HG03159 (cell line): ENCODE data around the gene ASCC3.

Experiments used
- ATAC-seq: cut with Tn5 transposase; IDR thresholded peaks from one replicate; pipeline ENCODE4 v1.9.1; 2021; ENCODE audit warnings: mild to moderate bottlenecking, moderate library complexity; ENCODE audit not compliant: unreplicated experiment

The ASCC3 gene

DNA sequence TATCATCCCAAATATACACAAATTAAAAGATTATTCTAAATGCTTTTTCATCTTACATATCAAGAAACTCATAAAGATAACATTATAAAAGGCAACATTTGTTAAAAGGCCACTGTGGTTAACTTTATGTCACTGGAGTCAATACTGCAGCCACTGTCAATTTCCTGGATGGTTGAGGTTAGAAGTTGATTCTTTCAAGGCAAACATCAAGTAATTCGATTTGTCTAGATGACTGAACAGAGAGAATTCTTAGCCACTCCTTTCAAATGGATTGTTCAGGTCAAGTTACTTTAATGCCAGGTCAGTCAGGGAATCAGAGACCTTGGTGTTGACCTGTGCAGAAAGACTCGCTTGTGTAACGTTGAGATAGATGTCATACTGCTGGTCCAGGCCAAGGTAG lies 372.0 kb downstream of the ASCC3 start:
- no peak for ATAC-seq

DNA sequence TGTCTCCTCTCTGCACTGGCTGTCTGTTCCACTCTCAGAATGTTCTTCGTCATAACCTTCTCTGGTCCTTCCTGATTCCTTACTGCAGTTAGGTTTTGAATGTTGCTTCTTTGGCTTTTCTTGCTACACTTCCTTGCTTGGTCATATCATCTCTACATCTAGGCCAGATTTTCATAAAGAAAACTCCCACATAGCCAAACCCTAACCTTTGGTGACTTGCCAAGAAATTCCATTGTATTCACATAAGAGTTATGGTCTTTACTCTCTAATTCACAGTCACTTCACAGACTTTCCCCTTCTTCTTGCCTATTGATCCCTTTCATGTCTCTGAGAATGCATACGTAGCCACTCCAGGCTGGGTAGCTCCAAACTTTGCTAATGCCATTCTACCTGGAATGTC lies 374.5 kb downstream of the ASCC3 start:
- ATAC-seq: no peak

DNA sequence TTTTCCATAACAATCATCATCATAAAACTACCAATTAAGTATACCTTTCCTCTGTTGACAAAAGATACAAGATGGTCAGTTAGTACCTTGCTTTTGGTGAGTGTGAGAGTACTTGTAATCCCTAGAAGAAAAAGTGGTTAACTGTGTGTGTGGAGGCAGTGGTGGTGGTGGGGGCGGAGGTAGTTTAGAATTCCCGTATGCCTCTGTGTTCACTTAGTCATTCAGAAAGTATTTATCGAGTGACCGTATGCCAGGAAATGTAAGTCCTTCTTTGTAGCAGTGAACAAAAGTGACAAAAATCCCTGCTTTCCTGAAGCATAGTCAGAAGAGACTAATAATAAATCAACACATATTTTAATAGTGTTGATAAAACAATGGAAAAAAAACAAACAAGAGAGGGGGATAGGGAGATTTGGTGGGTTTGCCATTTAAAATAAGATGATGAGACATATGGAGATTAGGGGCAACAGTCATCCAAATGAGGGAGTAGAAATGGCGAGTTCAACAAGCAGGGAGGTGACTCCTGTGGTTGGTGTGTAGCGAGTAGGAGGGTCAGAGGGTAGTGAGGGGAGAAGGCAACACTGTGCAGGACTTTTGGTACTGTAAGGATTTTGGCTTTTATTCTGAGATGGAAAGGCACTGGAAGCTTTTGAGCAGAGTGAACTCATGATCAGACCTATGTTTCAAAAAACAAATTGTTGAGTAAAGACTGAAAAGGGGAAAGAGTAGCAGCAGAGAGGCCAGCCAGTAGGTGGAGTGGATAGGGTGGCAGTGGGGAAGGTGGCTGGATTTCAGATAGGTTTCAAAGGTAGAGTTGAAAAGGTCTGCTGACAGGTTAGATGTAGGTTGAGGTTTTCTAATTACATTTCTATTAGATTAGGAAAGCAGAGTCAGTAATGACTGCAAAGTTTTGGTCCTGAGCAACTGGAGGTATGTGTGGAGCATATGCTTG lies 376.1 kb downstream of the ASCC3 start:
- no peak for ATAC-seq

DNA sequence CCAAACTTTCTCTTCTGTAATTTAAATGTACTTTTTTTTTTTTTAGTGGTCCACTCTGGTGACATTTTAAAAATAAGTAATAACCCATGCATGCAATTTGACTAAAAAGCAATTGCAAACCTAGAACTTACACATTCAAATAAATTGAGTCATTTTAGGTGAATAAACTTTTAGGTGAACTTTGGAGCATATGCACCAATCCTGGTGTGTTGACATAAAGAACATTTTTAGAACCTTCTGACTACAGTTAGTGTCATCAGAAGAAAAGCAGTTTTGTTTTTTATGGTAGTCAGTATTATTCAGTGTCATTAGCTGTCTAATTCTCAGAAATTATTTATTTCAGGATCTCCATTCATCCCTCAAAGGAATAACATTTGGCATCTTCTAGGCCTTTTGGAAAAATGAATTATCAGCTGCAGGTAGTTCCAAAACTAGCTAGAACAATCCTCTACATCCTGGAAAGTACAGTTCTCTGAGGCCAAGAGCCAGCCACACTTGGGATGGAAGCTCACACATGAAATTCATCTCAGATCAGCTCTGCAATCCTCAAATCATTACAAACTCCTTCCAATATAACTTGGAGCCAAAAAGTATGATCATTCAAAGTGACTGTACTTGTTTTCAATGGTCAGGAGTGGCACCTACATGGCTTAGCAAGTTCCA lies 378.0 kb downstream of the ASCC3 start:
- ATAC-seq: no peak

DNA sequence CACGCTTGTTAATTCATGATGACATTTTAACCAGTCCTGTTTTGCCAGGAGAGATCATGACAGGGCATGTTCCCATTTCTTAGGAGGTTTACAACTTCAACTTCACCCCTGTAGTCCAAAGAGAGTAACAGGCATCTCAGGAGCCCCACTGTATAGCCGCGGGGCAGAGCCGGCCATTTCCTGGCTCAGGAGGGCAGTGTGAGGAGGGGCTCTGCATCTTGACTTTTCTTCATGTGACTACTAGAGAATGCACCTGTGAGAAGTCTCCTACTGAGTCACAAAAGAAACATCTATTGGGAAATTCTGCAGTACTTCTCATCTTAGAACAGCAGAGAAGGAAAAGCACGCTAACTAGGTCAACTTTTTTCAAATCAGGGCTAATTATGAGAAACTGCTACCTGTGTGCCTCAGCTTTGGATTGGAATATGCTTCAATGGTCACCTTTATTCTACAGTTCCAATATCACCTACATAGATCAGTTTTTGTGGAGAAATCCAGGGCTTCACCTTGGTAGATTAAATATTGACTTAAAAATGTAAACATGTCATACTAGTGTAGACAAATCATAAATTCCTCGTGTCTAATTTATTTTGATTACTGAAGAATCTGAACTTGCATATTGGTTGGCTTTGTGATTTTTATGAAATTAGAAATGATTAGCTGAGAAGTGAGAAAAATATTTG lies 387.8 kb downstream of the ASCC3 start:
- ATAC-seq: no peak

DNA sequence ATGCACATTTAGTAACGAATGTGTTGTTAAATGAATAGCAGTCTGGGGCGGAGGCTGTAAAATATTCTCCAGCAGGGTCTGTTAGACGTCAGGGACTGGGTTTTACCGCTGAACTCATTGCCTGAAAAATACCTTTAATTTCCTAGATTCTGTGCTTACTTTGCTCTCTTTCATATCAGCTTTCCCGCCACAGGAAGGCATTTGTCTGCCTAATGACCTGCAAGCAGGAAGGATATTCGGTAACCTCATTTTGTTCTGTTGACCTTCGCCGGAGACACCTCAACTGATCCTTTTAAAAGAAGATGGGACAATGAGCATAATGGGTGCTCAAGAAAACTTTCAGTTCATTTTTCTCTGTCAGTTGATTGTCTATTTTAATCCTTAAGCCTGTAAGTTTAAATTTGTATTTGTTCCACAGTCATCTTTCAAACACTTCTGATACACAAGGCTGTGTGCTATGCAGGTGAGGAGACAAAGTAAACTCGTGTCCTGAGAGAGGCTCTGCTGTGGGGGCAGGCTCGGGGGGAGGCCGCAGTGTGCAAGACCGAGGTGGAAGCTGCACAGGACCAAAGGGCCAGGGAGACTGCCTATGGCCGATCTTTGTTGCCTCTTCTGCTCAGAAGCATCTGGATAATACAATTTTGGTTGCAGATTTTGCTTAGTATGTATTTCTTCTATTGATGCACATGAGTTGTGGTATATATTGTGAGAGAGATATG lies 389.0 kb downstream of the ASCC3 start:
- no peak for ATAC-seq

DNA sequence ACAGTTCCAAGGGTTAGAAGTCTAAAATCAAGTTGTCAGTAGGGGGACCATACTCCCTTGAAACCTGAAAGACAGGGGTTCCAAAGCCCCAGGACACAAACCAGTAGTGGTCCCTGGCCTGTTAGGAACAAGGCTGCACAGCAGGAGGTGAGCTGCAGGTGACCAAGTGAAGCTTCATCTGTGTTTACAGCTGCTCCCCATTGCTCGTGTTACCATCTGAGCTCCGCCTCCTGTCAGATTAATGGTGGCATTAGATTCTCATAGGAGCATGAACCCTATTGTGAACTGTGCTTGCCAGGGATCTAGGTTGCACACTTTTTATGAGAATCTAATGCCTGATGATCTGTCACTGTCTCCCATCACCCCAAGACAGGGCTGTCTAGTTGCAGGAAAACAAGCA lies 391.1 kb downstream of the ASCC3 start:
- ATAC-seq: no peak

DNA sequence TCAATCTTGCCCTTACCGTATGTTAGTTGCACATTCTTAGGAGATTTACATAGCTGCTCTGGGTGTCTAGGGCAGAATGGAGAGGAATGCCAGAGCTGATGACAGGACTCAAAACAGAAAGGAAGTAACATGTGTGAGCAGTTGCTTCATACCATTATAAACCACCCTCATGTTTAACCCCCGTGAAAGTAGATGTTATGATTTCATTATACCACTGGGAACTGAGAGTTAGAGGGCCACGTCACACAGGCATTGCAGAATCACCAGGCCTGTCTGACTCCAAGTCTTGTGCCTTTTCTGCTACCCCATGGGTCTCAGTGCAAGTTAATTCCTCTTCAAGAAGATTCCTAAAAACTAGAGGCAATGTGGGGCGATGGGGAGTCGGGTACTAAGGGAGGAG lies 392.9 kb downstream of the ASCC3 start:
- ATAC-seq: peak; percentile 54

DNA sequence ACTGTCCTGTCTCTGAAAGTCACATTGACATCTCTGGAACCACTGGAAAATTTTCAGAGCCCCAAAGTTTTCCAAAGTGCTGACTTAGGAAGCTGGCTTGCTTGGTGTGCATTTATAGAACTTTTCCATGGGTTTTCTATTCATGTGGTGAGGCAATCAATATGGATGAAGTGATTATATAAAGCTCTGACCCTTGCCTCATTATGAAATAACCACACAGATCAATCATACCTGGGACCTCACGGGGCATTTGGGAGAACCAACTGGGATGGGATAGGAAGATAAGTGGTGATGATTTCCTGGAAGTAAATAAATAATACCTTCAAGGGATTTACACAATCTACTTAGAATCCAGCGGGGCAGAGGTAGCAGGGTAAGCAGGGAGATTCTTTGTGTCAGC lies 393.5 kb downstream of the ASCC3 start:
- no peak for ATAC-seq

DNA sequence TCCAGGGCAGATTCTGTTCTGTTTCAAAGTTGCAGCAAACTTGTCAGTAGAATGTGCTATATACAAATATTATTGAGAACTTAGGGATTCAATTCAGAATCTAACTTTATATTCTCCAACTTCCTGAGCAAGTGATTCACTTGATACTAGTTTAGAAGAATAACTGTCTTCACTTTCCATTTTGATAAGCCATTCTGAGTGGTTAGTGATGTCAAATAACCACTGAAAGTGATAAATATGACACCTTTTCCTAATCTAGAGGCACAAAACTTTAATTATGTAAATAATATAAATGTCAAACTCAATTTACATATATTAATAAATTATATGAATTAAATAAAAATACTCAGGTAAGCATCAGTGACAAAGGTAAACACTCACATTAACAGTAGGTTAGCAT lies 395.9 kb downstream of the ASCC3 start:
- no peak for ATAC-seq

DNA sequence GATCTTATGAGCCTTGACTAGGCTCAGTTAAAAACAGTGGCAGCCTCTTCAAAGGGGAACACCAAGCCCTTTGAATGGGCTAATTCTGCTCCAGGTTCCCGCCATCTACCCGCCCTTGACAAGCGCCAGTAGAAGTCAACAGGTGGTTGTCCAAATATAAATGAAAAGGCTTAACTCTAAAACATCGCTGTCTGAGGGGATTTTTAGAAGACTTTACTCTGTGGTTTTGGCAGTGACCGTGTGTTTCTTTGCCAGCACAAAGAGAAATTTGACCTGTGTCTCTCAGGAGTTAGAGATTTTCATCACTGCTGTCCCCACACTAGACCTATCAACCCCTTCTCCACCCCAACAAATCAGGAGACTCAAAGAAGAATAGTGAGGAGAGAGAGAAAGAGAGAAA lies 396.7 kb downstream of the ASCC3 start:
- ATAC-seq: no peak

DNA sequence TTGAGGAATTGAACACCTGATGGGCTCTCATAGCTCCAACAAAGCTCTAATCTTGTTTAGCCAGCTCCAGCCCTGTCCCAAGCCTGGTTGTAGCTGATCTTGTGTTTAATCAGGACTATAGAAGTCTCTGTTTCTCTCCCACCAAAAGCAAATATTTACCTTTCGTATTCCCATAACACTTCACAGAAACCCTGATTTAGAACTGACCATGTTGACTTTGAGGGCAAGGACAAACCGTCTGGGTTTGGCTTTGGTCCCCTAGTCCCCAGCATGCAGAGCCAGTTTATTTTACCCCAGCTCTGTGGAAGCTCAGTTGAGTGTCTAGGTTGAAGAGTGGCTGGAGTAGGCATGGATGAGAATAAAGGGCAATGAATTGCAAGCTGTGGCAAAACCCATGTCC lies 398.4 kb downstream of the ASCC3 start:
- no peak for ATAC-seq

DNA sequence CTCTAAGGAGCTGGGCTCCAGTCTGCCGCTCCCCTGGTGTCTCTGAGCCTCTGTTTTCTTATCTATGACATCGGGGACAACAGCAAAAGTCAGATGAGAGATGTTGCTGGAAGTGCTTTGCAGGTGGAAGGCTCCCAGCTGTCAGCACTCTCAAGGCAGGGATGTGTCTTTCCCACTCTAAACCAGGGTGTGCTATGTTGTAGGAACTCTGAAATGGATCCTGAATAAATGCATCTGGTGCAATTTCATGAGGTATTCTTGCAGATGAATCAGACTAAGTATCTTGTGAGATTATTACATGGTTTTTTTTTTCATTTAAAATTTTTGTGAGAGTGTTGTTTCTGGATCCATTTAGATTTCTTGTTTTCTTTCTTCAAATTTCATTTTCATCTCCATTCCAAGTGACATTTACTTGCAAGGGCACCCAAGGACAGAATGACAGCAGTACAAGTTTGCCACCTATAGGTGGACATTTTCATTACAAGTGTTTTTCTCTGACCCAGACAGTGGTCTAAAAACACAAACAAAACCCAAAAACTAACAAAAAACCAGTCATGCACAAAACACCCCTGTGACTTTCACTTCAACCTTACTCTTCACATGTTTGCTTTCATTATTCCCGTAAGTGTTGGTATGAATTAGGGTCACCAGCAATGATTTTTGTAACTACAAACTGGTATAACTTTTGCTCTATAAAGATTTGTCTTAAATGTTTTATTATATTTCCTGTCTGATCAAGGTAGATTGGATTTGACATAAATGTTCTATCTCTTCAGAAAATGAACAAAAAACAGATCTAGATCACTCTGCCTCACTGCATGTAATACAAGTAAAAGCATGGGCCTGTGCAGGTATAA lies 401.7 kb downstream of the ASCC3 start:
- ATAC-seq: peak; percentile 54

DNA sequence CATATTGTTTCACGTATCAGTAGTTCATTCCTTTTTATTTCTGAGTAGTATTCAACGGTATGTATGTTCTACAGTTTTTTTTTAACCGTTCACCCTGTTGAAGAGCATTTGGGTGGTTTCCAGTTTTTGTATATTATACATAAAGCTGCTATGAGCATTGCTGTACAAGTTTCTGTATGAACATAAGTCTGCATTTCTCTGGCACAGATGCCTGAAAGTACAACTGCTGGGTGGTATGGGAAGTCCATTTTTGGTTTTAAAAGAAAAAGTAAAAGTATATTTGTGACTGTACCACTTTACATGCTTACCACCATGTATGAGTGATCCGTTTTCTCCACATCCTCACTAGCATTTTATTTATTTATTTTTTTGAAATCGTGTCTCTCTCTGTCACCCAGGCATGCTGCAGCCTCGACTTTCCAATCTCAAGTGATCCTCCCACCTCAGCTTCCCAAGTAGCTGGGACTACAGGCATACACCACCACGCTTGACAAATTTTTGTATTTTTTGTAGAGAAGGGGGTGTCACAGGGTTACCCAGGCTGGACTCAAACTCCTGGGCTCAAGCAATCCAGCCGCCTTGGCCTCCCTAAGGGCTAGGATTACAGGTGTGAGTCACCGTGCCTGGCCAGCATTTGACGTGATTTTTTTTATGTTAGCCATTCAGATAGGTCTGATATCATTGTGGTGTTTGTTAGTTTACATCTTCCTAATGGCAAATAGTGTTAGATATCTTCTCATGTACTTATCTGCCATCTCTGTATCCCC lies 405.4 kb downstream of the ASCC3 start:
- peak; percentile 71 for ATAC-seq

DNA sequence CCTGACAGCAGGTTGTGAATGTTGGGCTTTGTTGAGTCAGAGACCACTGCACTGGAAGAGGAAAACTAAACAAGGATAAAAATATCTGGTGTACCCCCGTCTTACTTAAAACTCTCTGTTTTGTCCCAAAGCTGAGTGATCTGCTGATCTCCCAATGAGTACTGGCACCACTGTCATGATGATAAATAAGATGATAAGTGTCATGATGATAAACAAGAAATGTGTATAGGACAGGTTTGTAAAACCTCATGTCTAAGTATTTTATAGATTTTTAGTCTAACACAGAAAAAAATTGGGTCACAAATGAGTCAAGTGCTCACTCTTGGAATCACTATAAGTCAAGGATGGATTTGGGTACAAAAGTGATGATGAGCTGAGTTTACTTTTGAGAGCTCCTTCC lies 407.9 kb downstream of the ASCC3 start:
- ATAC-seq: no peak

DNA sequence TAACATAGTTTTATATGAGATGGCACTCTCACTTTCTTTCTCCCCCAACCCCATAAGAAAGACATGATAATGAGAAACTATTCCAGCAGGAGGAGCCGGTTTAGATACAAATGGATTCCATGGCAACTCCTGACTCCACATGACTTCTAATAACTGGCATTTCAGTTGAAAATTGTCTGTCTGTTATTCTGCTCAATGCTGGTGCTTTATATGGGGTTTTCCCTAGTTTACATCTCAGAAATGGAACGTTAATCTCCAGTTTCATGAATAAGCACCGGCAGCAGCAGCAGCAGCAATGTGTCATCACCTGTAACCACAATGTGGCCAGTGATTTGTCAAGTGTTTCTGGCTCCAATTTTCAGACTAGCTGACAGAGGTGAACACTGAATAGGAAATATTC lies 408.5 kb downstream of the ASCC3 start:
- ATAC-seq: peak; percentile 89

DNA sequence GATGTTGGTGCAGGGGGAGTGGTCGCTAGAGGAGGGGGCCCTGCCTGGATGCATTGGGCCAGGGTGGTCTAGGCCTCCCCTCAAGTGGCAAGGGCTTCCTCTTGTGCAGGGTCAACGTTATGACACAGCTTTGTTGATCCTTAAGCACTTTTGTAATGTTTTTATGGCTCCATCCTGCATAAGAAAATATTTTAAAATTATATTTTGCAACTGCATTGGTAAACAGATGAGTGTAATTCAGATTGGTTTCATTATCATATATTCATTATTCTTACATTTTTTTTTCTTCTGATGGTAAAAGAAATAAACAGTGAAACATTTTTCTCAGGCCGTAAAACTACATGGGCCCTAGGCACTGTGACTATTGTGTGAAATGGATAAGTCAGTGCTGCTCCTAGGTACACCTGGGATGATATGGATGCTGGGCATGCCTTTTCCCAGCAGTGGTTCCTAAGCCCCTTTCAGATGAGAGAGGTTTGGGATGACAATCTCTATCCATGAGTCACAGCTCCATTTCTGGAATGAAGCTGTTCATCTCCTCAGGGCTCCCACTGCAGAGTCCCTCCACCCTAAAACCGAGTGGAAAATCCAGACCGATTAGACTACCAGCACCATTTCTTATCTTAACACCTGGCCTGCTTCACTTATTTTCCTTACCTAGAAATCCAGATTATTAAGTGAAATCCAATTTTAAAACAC lies 410.6 kb downstream of the ASCC3 start:
- ATAC-seq: no peak

DNA sequence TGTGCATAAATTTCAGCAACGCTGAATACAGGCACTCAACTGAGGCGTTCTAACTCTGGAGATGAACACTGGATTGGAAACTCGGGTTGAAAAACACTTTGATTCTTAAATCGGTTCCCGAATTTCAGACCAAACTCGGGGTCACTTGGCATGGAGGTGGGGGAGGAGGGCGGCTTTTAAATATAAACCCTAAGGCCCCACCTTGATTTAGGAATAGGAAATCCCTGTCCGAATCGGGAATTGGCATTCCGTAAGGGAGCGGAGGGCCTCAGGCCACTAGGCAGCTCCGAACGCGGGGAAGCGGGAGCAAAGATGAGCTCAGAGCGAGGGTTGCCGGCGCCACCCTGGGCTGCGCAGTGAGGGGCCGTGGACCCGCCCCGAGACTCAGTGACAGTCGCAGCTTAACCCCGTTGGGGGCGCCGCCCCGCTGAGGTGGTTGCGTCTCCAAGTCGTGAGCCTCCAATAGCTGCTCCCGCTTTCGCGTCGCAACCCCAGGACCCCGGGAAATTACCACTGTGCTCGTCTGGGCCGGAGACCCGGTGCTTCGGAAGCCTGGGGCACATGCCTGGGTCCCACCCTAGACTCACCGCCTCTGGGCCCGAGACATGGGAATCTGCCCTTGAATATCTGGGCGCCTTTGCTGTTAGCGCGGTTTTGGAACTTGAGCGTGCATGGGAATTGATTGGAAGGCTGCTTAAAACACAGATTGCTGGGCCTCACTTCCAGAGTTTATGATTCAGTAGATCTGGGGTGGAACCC lies 411.8 kb downstream of the ASCC3 start:
- no peak for ATAC-seq
